ENCODE measurements around the gene TLK1.

TLK1 gene

DNA sequence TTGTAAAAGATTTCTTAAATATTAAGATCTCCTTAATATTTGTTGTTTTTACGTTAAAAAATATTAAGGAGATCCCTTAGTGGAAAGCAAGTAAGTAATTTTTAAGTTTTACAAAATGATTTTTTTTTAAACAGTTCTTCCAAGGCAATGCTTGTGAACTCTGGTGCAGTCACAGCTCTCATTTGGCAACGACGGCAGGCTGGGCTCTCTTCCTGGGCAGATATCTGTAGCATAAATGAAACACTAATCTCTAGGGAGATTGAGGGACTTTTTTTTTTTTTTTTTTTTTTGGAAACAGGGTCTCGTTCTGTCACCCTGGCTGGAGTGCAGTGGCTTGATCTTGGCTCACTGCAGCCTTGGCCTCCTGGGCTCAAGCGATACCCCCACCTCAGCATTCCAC lies 193.1 kb downstream of the TLK1 start:
- ChIA-PET CTCF (interaction anchor here (0.7 to 2.1 kb wide), 8 partner anchors 12 to 543 kb away, joined by 3 to 10 read pairs (median 3); partner anchors contain the start of gene GORASP2), POLR2A (interaction anchor here (1.0 kb wide), 1 partner anchor 466 kb away, joined by 7 read pairs; the partner anchor contains the start of genes DCAF17 and METTL8)

DNA sequence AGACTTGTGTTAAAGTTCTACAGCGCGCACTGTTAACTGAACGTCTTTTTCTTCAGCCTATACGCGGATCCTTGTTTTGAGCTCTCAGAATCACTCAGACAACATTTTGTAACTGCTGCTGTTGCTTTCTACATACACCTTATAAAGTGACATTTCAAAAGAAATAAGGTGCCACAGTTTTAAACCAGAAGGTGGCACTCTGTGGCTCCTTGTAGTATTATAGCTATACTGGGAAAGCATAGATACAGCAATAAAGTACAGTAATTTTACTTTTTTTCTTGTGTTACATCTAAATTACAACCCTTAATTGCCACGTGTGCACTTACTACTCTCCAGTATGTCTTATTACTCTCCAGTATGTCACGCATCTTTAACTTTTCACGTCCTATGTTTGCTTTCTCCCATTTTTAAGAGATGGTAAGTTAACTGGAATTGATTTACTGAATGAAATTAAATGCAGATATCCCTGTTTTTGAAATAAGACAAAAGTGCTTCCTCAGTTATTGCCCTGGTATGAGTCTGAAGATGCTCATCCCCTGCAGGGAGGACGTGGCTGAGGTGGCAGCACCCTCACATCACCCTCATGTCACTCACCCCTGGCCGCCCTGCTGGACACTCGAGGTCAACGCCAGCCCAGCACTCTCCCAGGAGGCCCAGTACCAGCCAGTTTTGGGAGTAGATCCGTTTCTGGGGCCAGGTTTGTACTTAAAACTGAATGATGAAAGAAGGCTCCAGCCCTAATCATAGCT lies 193.9 kb downstream of the TLK1 start:
- ChIA-PET POLR2A (interaction anchor here (1.0 kb wide), 1 partner anchor 467 kb away, joined by 7 read pairs; the partner anchor contains the start of genes DCAF17 and METTL8), CTCF (interaction anchor here (0.7 to 1.9 kb wide), 8 partner anchors 11 to 544 kb away, joined by 3 to 4 read pairs (median 3); no protein-coding TSS in a partner anchor)
- no peak for DNase-seq (ENCODE audit: extremely low spot score)
- TF ChIP-seq, protein P1, sequence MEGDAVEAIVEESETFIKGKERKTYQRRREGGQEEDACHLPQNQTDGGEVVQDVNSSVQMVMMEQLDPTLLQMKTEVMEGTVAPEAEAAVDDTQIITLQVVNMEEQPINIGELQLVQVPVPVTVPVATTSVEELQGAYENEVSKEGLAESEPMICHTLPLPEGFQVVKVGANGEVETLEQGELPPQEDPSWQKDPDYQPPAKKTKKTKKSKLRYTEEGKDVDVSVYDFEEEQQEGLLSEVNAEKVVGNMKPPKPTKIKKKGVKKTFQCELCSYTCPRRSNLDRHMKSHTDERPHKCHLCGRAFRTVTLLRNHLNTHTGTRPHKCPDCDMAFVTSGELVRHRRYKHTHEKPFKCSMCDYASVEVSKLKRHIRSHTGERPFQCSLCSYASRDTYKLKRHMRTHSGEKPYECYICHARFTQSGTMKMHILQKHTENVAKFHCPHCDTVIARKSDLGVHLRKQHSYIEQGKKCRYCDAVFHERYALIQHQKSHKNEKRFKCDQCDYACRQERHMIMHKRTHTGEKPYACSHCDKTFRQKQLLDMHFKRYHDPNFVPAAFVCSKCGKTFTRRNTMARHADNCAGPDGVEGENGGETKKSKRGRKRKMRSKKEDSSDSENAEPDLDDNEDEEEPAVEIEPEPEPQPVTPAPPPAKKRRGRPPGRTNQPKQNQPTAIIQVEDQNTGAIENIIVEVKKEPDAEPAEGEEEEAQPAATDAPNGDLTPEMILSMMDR (IDR thresholded peaks at IDR 0.05; ENCODE audit: control extremely low read depth, extremely low read depth, low read depth, missing control alignments): peak; percentile 13

More for the DNA sequence above, 193.1 kb downstream of the TLK1 start:
- TF ChIP-seq, protein P1 (IDR thresholded peaks at IDR 0.05; ENCODE audit: control extremely low read depth, extremely low read depth, low read depth, missing control alignments): no peak
- no peak for DNase-seq (ENCODE audit: extremely low spot score)

DNA sequence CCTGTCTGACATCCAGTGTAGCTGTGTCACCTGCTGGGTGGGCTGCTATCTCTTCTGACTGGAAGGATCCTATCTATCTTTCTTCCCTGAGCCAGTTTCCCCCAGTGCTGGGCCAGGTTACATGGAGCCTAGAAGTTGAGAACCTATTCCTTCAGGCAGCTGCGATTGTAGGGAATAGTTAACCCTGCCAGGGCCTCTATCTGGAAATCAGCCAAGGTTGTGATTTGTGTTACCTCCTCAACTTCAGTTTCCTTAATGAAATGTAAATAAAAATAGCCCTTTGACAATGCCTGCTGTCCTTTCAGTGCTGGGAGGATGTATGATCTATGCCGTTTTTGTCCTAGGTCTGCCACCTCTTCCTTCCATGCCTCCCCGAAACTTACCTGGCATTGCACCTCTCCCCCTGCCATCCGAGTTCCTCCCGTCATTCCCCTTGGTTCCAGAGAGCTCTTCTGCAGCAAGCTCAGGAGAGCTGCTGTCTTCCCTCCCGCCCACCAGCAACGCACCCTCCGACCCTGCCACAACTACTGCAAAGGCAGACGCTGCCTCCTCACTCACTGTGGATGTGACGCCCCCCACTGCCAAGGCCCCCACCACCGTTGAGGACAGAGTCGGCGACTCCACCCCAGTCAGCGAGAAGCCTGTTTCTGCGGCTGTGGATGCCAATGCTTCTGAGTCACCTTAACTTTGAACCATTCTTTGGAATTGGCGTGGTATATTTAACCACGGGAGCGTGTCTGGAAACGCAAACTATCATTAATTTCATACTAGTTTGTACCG lies 195.1 kb downstream of the TLK1 start:
- ChIA-PET POLR2A (no interaction called here), CTCF (no interaction called here)
- no peak for DNase-seq (ENCODE audit: extremely low spot score)
- TF ChIP-seq, protein P1 (IDR thresholded peaks at IDR 0.05; ENCODE audit: control extremely low read depth, extremely low read depth, low read depth, missing control alignments): no peak

DNA sequence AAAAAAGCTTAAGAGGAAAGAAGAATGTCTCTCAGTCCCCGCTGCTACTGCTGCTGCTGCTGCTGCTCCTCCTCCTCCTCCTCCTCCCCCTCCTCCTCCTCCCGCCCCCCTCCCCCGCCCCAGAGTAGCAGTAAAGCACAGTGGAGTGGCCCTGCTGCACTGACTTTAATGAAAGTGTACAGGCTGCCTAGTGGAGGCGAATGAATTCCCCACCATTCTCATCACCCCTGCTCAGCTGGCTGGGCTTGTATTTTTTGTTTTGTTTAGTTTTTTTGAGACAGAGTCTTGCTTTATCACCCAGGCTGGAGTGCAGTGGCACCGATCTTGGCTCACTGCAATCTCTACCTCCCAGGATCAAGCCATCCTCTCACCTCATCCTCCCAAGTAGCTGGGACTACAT lies 197.3 kb downstream of the TLK1 start:
- TF ChIP-seq, protein P1 (IDR thresholded peaks at IDR 0.05; ENCODE audit: control extremely low read depth, extremely low read depth, low read depth, missing control alignments): no peak
- ChIA-PET CTCF (interaction anchor here (1.0 to 1.7 kb wide), 3 partner anchors 9 to 26 kb away, joined by 3 to 7 read pairs (median 4); no protein-coding TSS in a partner anchor), POLR2A (no interaction called here)
- DNase-seq (ENCODE audit: extremely low spot score): no peak

DNA sequence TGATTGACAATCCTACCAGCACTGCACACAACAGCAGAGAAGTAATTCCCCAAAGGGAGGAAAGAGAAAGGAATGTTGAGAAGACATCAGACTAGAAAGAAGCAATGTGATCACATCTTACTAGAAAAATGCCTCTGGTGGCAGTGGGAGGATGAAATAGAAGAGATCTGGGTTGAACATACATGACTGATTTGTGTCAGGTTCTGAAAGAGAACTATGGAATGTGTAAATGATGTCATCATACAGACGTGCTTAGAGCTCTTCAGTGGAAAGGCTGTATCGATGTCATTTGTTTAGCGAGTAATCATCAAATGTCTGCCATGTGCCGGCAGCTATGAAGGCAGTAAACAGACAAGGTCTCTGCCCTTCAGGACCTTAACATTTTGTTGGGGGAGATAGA lies 206.8 kb downstream of the TLK1 start:
- TF ChIP-seq, protein P1 (IDR thresholded peaks at IDR 0.05; ENCODE audit: control extremely low read depth, extremely low read depth, low read depth, missing control alignments): no peak
- POLR2A ChIA-PET: no interaction called here
- CTCF ChIA-PET: interaction anchor here (1.5 to 7.4 kb wide), 4 partner anchors 9 to 25 kb away, joined by 3 to 43 read pairs (median 7); partner anchors contain the start of gene GORASP2
- no peak for DNase-seq (ENCODE audit: extremely low spot score)

DNA sequence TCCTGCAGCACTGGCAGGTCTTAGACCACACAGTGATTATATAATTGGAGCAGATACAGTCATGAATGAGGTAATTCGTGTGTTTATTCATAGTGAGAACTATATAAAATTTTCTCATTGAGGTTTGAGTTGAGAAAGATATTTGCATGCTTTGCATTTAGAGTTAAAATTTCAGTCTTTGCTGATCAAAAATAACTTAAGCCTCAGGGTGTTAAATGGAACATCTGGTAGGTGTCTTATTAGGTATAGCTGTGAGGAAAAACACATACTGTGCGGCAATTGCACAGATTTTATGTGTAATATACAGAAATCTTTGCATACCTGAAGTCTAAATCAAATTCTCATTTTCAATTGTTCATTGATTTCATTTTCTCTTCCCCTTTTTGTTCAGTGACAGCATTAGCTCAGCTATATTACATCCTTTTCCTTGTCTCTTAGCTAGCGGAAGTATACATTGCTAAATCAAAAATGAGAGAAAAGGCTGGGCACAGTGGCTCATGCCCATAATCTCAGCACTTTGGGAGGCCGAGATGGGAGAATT lies 210.4 kb downstream of the TLK1 start:
- ChIA-PET CTCF (interaction anchor here (0.7 to 2.5 kb wide), 6 partner anchors 10 to 22 kb away, joined by 3 to 12 read pairs (median 8); partner anchors contain the start of gene GORASP2), POLR2A (interaction anchor here (1.2 kb wide), 1 partner anchor 20 kb away, joined by 3 read pairs; no protein-coding TSS in a partner anchor)
- TF ChIP-seq, protein P1 (IDR thresholded peaks at IDR 0.05; ENCODE audit: control extremely low read depth, extremely low read depth, low read depth, missing control alignments): no peak
- peak; percentile 46 for DNase-seq (ENCODE audit: extremely low spot score)

Data from GM10248 (cell line).